ENCODE results near the gene C10orf95.

Gene C10orf95

DNA sequence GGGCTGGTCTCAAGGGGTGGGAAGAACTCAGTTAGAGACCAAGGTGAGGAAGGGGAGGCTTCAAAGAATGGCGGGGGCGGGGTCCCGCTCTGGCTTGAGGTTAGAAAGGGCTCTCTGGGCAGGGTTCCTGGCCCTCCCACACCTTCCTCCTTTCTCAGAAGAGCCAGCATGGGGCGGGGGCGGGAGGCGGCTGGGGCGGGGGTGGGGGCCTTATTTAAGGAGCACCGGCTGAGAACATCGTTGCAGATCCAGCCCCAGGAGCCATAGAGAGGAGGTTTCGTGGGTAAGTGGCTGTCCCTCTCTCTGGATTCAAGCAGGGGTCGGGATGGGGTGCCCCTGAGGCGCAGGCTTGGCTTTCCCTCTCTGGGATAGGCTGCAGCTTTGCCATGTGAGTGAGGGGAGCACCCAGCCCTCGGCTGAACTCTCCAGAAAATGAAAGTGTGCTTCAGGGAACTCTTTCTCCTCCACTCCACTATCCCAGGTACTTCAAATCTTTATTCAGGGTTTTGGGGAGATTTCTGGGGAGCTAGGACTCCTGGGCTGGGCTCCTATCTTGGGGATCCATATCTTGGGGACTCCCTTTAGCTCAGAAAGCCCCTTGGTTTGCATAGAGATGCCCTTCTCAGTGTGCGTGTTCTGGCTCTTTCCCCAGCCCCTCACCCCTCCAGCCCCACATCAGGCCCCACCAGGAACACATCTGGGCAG lies 15.7 kb downstream of the C10orf95 start:
- DNase-seq (ENCODE audit: low read depth): no peak
- peak overlapping the region; percentile 6; the same call in 1 of the 2 replicates for H3K4me3 ChIP-seq (ENCODE audit: control insufficient read depth, low read depth, low read length)
- TF ChIP-seq, protein P1, sequence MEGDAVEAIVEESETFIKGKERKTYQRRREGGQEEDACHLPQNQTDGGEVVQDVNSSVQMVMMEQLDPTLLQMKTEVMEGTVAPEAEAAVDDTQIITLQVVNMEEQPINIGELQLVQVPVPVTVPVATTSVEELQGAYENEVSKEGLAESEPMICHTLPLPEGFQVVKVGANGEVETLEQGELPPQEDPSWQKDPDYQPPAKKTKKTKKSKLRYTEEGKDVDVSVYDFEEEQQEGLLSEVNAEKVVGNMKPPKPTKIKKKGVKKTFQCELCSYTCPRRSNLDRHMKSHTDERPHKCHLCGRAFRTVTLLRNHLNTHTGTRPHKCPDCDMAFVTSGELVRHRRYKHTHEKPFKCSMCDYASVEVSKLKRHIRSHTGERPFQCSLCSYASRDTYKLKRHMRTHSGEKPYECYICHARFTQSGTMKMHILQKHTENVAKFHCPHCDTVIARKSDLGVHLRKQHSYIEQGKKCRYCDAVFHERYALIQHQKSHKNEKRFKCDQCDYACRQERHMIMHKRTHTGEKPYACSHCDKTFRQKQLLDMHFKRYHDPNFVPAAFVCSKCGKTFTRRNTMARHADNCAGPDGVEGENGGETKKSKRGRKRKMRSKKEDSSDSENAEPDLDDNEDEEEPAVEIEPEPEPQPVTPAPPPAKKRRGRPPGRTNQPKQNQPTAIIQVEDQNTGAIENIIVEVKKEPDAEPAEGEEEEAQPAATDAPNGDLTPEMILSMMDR (IDR thresholded peaks at IDR 0.05; ENCODE audit: control insufficient read depth, insufficient read depth, low read depth, low read length, missing control alignments): no peak

DNA sequence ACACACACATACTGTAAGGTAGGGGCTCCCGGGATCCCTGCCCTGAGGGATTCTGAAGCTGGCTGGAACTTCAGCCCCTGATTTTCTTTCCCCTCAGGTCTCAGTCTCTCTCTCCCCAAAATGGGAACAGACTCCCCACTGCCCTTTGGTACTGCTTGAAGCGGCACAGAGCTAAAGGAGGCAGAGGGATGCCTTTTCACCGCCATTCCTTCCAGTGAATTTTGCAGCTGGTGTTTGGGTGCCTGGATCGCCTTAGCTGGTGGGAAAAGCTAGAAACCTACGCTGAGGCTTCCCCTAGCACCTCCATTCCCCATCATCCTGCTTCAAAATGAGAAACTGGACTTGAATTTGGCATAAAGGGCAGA lies 16.2 kb downstream of the C10orf95 start:
- no peak for DNase-seq (ENCODE audit: low read depth)
- TF ChIP-seq, protein P1 (IDR thresholded peaks at IDR 0.05; ENCODE audit: control insufficient read depth, insufficient read depth, low read depth, low read length, missing control alignments): no peak
- no peak overlapping the region for H3K4me3 ChIP-seq (ENCODE audit: control insufficient read depth, low read depth, low read length)

DNA sequence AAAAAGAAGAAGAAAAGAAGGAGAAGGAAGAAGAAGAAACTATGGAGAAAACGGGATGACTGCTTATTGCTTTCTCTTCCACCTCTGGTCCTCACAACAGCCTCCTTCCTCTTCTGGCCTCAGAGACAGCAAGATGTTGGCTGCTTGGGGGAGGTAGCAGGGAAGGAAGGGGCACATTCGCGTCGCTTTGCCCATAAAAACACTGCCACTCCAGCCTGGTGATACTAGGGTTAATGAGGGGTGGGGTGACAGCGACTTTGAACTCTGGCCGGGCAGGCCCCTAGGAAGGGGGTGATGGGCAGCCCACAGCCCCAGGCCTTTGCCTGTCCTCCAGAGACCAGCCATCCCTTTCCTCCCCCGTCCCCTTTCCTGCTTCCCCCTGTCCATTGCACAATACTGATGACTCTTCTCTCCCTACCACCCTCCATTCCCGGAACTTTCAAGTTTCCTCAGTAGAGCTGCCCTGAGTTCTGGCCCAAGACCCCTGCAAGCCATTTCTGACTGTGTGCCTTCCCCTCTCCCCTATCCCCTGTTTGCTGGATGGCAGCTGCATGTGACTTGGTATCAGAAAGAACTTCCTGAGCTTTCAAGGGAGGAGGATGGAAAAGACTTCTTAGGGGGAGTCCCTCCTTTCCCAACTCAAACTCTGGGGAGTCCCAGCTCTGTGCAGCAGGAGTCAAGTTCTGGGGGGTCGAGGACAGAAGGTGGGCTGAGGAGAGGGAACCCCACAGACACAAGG lies 16.8 kb downstream of the C10orf95 start:
- TF ChIP-seq, protein P1 (IDR thresholded peaks at IDR 0.05; ENCODE audit: control insufficient read depth, insufficient read depth, low read depth, low read length, missing control alignments): no peak
- no peak overlapping the region for H3K4me3 ChIP-seq (ENCODE audit: control insufficient read depth, low read depth, low read length)
- no peak for DNase-seq (ENCODE audit: low read depth)

DNA sequence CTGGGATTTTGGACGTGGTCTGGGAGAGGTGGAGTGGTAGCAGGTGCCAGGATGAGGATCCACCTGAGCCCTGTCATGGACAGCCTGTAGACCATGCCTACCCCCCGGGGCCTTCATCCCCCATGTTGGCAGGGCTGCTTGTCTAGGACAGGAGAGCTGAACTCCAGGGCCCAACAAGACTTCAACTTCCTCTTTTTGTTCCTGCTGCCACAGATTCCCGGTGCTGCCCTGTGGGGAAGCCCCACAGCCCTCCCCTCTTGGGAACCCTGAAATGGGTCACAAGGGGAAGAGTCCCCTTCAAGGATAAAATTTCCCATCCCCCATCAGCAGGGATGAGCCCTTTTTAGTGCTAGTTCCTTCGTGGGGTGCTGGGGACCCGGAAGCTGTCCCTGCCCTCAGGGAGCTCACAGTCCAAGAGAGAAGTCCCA lies 17.7 kb downstream of the C10orf95 start:
- no peak for DNase-seq (ENCODE audit: low read depth)
- TF ChIP-seq, protein P1 (IDR thresholded peaks at IDR 0.05; ENCODE audit: control insufficient read depth, insufficient read depth, low read depth, low read length, missing control alignments): no peak
- no peak overlapping the region for H3K4me3 ChIP-seq (ENCODE audit: control insufficient read depth, low read depth, low read length)

DNA sequence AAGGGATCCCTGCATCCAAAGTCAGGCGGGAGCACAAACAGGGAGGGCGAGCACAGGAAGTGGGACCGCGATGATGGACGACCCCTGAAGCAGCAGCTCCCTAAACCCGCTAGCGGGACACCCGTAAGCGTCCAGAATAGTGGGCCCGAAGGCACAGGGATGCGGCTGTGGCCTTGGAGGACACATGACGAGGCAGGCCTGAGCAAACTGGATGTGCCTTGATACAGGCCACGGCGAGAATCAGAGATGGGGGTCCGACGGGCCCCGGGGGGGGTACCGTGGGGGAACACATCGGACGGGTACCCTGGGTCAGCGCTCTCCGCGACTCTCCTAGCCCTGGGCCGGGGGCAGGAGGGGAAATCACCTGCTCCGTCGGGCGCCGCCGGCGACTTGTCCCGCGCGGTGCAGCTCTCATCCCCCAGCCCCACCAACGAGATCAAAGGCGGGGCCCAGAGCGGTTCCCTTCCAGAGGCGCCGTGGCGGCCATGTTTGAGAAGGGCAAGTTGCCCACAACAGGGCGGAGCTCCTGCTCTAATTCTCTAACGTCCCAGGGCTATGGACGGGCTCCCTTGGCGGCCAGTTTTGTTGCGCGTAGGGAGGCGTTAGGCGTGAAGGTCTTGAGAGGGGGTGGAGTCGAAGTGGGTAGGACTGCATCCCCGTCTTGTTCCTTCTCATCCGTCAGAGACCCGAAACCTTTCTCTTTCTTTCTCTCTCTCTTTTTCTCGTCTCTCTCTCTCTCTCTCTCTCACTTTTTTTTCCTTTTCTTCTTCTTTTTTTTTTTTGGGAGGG lies 19.0 kb downstream of the C10orf95 start, which contains the start of gene CUEDC2:
CUEDC2 (minus strand) TSS at position 413 of the 789 bp plus-strand sequence. CDS start 7,386 bp downstream, outside the sequence.
- TF ChIP-seq, protein P1 (IDR thresholded peaks at IDR 0.05; ENCODE audit: control insufficient read depth, insufficient read depth, low read depth, low read length, missing control alignments): no peak
- peak within 1 kb of the TSS; percentile 89 for H3K4me3 ChIP-seq (ENCODE audit: control insufficient read depth, low read depth, low read length)
- peak; percentile 79 for DNase-seq (ENCODE audit: low read depth)

DNA sequence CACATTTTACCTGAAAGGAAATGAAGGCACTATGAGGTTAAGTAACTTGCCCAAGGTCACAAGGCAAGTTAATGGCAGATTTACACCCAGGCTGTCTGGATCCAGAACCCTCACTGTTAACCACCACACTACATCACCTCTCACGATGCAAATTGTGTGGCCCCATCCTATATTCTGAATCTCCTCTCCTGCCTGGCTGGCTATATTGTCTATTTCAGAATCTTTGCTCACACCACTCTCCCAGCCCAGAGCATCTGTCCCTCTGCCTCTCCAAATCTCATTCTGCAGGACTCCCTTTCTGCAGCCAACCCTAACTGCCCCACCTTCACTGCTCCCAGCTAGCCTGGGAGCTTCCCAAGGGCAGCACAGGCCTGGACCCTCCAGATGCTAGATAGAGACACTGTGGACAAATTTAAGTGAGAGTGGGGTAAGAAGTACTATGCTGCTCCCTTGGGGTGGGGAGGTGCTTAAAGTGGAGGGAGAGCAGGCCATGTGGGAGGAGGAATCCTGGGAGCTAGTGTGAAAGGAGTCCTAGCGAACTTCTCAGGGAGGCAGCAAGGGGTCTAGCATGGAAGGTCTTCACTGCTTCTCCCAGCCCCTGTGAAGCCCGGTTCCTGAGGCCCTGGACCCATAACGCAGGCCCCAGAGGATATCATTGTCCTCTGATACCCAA lies 19.8 kb downstream of the C10orf95 start:
- DNase-seq (ENCODE audit: low read depth): no peak

More for the DNA sequence above, 19.8 kb downstream of the C10orf95 start:
- peak overlapping the region; percentile 89 for H3K4me3 ChIP-seq (ENCODE audit: control insufficient read depth, low read depth, low read length)
- TF ChIP-seq, protein P1 (IDR thresholded peaks at IDR 0.05; ENCODE audit: control insufficient read depth, insufficient read depth, low read depth, low read length, missing control alignments): no peak
